ENCODE results near the gene PRKAR1A. TPM values are rescaled to one million over a fixed set of nuclear protein-coding genes. Genes with fewer than 3 reads are reported as not detected.

PRKAR1A gene
- total and polyA plus RNA-seq, 2 of the 8 experiments (the other 6 are each of a cell fraction or from before 2014, with no cell fraction given), result 39.3 to 149 TPM

DNA sequence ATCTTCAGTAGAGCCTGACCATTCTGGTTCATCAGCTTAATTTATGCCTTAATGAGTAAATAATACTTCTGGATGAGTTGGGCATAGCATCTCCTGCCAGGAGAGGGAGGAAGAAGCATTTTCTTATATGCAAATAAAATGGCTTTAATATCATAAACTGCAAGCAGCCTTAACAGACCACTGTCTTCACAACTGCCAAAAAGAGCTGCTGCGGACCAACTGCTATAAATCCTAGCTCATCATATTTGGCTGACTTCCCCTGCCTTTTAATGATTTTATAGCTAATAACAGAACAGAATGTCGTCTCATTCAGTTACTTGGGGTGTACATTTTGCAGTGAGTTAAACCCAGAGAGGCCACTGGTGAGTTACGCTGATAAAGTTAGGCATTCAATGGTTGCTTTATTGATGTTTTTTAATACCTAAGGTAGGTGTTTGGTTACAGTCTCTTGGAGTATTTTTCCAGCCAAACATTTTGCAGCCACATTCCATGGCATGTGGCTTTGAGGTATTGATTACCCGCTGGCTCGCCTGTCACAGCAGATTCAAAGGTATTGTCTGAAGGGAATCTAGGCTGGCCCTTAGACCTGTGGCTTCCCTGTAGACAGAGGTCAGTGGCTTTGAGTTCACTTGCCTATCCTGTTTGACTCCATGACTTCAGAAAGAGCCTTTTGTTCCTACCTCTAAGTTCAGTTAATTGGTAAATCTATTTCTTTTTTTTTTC, 72.5 kb downstream of the PRKAR1A start (continued):
- TF ChIP-seq SAP30 (IDR thresholded peaks at IDR 0.05; ENCODE audit: insufficient read depth, insufficient replicate concordance, low read length) (no peak), ZNF274 (IDR thresholded peaks at IDR 0.05; ENCODE audit: borderline replicate concordance, extremely low read depth, low read length) (no peak), TBP (IDR thresholded peaks at IDR 0.05; ENCODE audit: low read depth, low read length) (no peak), KDM5A (IDR thresholded peaks at IDR 0.05; ENCODE audit: low read length) (no peak), RAD21 (IDR thresholded peaks at IDR 0.05 in 1 of 2, conservative IDR thresholded peaks at IDR 0.05 in 1 of 2; ENCODE audit: low read depth in 2 of 2, low read length in 2 of 2) (no peak)
- TF ChIP-seq, protein P1, sequence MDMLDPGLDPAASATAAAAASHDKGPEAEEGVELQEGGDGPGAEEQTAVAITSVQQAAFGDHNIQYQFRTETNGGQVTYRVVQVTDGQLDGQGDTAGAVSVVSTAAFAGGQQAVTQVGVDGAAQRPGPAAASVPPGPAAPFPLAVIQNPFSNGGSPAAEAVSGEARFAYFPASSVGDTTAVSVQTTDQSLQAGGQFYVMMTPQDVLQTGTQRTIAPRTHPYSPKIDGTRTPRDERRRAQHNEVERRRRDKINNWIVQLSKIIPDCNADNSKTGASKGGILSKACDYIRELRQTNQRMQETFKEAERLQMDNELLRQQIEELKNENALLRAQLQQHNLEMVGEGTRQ (IDR thresholded peaks at IDR 0.05; ENCODE audit: low read length), result no peak
